ENCODE results near the gene BMF. TPM values are rescaled to one million over a fixed set of nuclear protein-coding genes. Genes with fewer than 3 reads are reported as not detected.

Gene BMF
- total RNA-seq, 1 donor = 8.0 TPM

GRCh38 chr15:40088929-40089755, 19.5 kb downstream of the BMF start:
- no peaks in the 10 kb centered on the region for H3K36me3 ChIP-seq (ENCODE audit: insufficient read depth, low read length)
- peaks cover 32% of the 10 kb centered on the region for H3K4me1 ChIP-seq (ENCODE audit: insufficient read depth, low read length)
- no peak for TF ChIP-seq CTCF (IDR thresholded peaks at IDR 0.05; ENCODE audit: extremely low read depth, low read depth, low read length)
- peak; percentile 55 for DNase-seq (ENCODE audit: insufficient read length, low spot score, missing footprints)
- peak overlapping the region; percentile 41 for H3K4me2 ChIP-seq (ENCODE audit: insufficient read depth, low read length)
- H3K4me3 ChIP-seq (ENCODE audit: insufficient read depth, low read length) = no peak overlapping the region
- no peak overlapping the region for H3K27ac ChIP-seq (ENCODE audit: low read depth, low read length)
- no peaks in the 10 kb centered on the region for H3K9me3 ChIP-seq (ENCODE audit: low read depth, low read length)
- no peaks in the 10 kb centered on the region for H4K20me1 ChIP-seq (ENCODE audit: insufficient read depth, low read length)
- no peaks in the 10 kb centered on the region for H3K79me2 ChIP-seq (ENCODE audit: insufficient read depth, low read length)
- H2AFZ ChIP-seq (ENCODE audit: low read length) = peak overlapping the region; percentile 45
- H3K27me3 ChIP-seq (ENCODE audit: insufficient read depth, low read length) = no peaks in the 10 kb centered on the region

- peak; percentile 77 for DNase-seq (ENCODE audit: insufficient read length, low spot score, missing footprints)
Observed at GRCh38 chr15:40087991-40088928, 20.4 kb downstream of the BMF start.

GRCh38 chr15:40087068-40087810, 21.4 kb downstream of the BMF start:
- Histone ChIP-seq H3K79me2 (ENCODE audit: insufficient read depth, low read length) (no peaks in the 10 kb centered on the region), H3K27me3 (ENCODE audit: insufficient read depth, low read length) (no peaks in the 10 kb centered on the region), H3K36me3 (ENCODE audit: insufficient read depth, low read length) (no peaks in the 10 kb centered on the region), H2AFZ (ENCODE audit: low read length) (no peak overlapping the region), H3K9me3 (ENCODE audit: low read depth, low read length) (no peaks in the 10 kb centered on the region), H4K20me1 (ENCODE audit: insufficient read depth, low read length) (no peaks in the 10 kb centered on the region), H3K4me1 (ENCODE audit: insufficient read depth, low read length) (peaks cover 27% of the 10 kb centered on the region), H3K4me3 (ENCODE audit: insufficient read depth, low read length) (no peak overlapping the region), H3K27ac (ENCODE audit: low read depth, low read length) (no peak overlapping the region), H3K4me2 (ENCODE audit: insufficient read depth, low read length) (no peak overlapping the region)
- TF ChIP-seq CTCF (IDR thresholded peaks at IDR 0.05; ENCODE audit: extremely low read depth, low read depth, low read length) = no peak
- DNase-seq (ENCODE audit: insufficient read length, low spot score, missing footprints) = peak; percentile 42

More at GRCh38 chr15:40087991-40088928, 20.4 kb downstream of the BMF start:
- peaks cover 32% of the 10 kb centered on the region for H3K4me1 ChIP-seq (ENCODE audit: insufficient read depth, low read length)
- H3K4me2 ChIP-seq (ENCODE audit: insufficient read depth, low read length) = no peak overlapping the region
- no peaks in the 10 kb centered on the region for H3K36me3 ChIP-seq (ENCODE audit: insufficient read depth, low read length)
- H4K20me1 ChIP-seq (ENCODE audit: insufficient read depth, low read length) = no peaks in the 10 kb centered on the region
- no peak for TF ChIP-seq CTCF (IDR thresholded peaks at IDR 0.05; ENCODE audit: extremely low read depth, low read depth, low read length)
- H2AFZ ChIP-seq (ENCODE audit: low read length) = peak overlapping the region; percentile 45
- H3K27me3 ChIP-seq (ENCODE audit: insufficient read depth, low read length) = no peaks in the 10 kb centered on the region
- H3K27ac ChIP-seq (ENCODE audit: low read depth, low read length) = no peak overlapping the region
- no peaks in the 10 kb centered on the region for H3K79me2 ChIP-seq (ENCODE audit: insufficient read depth, low read length)
- no peak overlapping the region for H3K4me3 ChIP-seq (ENCODE audit: insufficient read depth, low read length)
- no peaks in the 10 kb centered on the region for H3K9me3 ChIP-seq (ENCODE audit: low read depth, low read length)
